Activated CD8-positive, alpha-beta memory T cell treated with anti-CD3 and anti-CD28 coated beads, Interleukin-2, amount 10 ng/mL, durations not matched to agents 7 days and 5 days (primary cell): ENCODE results near the gene KLHL29. TPM values are rescaled to one million over a fixed set of nuclear protein-coding genes. Genes with fewer than 3 reads are reported as not detected.

Experiments used
- ATAC-seq: fragments of 150-1000 bp; cut with Tn5 transposase; one replicate; pipeline ENCODE4 v1.10.0; 2021; ENCODE audit warnings: moderate library complexity
- CTCF ChIA-PET: fragments of 350-600 bp; sonication (Branson Sonifier 250); formaldehyde crosslinking; loops from one replicate; lab custom pipeline; 2021; ENCODE audit warnings: antibody characterized with exemption; lab: Charles Lee
- DNase-seq: peaks from one replicate; pipeline ENCODE4 v3.0.0-alpha.2; 2020
- H3K27ac Mint-ChIP-seq: one replicate; pipeline ENCODE4 v1.8.0; 2021; ENCODE audit warnings: mild to moderate bottlenecking, mixed read lengths
- H3K27me3 Mint-ChIP-seq: one replicate; pipeline ENCODE4 v1.8.0; 2021; ENCODE audit warnings: mixed read lengths
- H3K36me3 Mint-ChIP-seq: one replicate; pipeline ENCODE4 v1.8.0; 2021; ENCODE audit warnings: mild to moderate bottlenecking, mixed read lengths
- H3K4me1 Mint-ChIP-seq: one replicate; pipeline ENCODE4 v1.8.0; 2021; ENCODE audit warnings: mixed read lengths
- H3K4me3 Mint-ChIP-seq: one replicate; pipeline ENCODE4 v1.8.0; 2021; ENCODE audit warnings: mild to moderate bottlenecking, moderate library complexity, mixed read lengths
- H3K9me3 Mint-ChIP-seq: one replicate; pipeline ENCODE4 v1.8.0; 2022; ENCODE audit warnings: low read depth, mixed read lengths
- total RNA-seq, 2 experiments: library from RNA; stranded (reverse); gene quantifications; one replicate each; pipeline ENCODE4 v1.2.3, GENCODE V29; 2021

Gene KLHL29
- total RNA-seq, 2 experiments from 2014 or later: 0.09 to 0.12 TPM

- Mint-ChIP-seq H3K36me3 (no peaks in the 10 kb centered on the region), H3K27ac (no peak overlapping the region), H3K27me3 (no peaks in the 10 kb centered on the region), H3K4me1 (no peaks in the 10 kb centered on the region), H3K9me3 (no peaks in the 10 kb centered on the region), H3K4me3 (no peak overlapping the region)
- CTCF ChIA-PET: no interaction called here
- ATAC-seq: no peak
- DNase-seq: peak; percentile 27
Measured at GRCh38 chr2:23423873-23424680, 39.1 kb downstream of the KLHL29 start.

DNA sequence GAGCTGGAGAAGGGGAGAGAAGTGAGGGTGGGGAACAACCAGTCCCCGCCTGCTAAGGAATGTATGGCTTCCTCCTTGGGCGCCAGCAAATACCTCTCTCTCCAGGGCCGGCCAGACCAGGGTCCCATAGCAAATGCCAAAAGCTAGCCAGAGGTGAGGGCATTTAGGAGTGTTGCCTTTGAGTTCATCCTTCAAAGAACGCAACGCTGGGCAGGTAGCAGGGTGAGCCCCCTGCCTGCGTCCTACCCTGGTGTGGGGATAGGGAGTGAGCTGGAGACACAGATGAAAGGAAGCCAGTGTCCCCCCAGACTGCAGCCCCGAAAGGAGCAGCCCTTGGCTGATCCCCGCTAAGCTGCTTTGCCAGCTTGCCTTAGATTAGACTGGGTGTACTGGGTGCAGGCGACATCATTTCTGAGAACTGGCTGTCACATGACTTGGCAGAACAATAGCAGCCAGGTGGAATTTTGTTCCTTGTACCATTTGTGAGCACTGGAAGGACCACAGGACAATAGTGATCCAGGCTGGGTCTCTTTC, 40.4 kb downstream of the KLHL29 start:
- DNase-seq (peak; percentile 23), ATAC-seq (no peak)
- no peak overlapping the region for H3K4me3 Mint-ChIP-seq
- peaks cover 3% of the 10 kb centered on the region for H3K27me3 Mint-ChIP-seq
- H3K27ac Mint-ChIP-seq: no peak overlapping the region
- H3K36me3 Mint-ChIP-seq: no peaks in the 10 kb centered on the region
- no peaks in the 10 kb centered on the region for H3K9me3 Mint-ChIP-seq
- no peaks in the 10 kb centered on the region for H3K4me1 Mint-ChIP-seq
- CTCF ChIA-PET: no interaction called here

DNA sequence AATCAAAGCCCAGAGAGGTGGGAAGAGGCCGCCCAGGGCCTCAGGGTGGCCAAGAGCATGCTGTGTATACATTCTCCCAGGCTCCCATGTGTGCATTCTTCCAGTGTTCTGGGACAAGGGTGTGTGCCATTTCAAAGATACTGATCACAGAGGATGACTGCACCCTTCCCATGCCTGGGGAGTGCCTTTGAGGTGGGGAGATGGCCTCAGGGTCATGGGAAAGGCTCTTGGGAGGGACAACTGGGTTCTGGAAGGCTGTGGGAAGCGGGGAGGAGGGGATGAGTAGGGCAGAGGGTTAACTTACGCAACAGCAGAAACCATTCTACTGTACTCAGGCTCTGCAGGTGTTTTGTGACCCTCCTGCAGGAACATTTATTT, 40.9 kb downstream of the KLHL29 start:
- no peak overlapping the region for H3K27ac Mint-ChIP-seq
- H3K4me3 Mint-ChIP-seq: no peak overlapping the region
- no peaks in the 10 kb centered on the region for H3K36me3 Mint-ChIP-seq
- no peaks in the 10 kb centered on the region for H3K4me1 Mint-ChIP-seq
- no peak for ATAC-seq
- peak; percentile 27 for DNase-seq
- no peaks in the 10 kb centered on the region for H3K9me3 Mint-ChIP-seq
- peaks cover 7% of the 10 kb centered on the region for H3K27me3 Mint-ChIP-seq
- CTCF ChIA-PET: no interaction called here

DNA sequence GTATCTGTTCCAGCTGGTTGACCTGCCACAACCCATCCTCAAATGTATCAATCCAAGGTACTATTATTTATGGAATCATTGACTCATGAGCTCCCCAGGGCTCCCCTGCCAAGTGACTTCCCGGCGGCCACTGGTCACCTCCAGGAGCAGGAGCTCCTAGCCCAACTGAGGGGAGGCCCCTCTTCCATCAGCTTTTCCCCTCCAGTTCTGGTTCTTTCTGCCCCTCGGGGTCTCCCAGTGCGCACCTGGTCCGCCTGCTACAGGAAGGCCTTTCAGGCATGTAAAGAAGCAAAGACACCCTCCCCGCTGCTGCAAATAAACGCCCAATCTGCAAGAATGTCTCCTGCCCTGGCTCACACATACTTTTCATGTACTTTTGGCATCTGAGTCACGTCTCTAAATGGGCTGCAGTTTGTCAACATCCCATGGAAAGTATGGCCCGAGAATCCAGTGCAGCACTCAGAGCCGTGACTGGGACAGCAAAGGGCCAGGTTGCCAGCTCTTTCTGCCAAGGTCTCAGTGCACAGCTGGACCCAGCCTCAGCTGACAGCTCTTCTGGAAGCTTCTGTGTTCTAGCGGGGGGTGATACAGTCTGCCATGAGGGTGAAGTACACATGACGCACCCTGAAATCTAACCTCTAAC, 41.4 kb downstream of the KLHL29 start:
- Mint-ChIP-seq H3K9me3 (no peaks in the 10 kb centered on the region), H3K4me1 (no peaks in the 10 kb centered on the region), H3K4me3 (no peak overlapping the region), H3K36me3 (no peaks in the 10 kb centered on the region), H3K27ac (no peak overlapping the region), H3K27me3 (peaks cover 8% of the 10 kb centered on the region)
- ATAC-seq (no peak), DNase-seq (peak; percentile 36)
- CTCF ChIA-PET: no interaction called here

DNA sequence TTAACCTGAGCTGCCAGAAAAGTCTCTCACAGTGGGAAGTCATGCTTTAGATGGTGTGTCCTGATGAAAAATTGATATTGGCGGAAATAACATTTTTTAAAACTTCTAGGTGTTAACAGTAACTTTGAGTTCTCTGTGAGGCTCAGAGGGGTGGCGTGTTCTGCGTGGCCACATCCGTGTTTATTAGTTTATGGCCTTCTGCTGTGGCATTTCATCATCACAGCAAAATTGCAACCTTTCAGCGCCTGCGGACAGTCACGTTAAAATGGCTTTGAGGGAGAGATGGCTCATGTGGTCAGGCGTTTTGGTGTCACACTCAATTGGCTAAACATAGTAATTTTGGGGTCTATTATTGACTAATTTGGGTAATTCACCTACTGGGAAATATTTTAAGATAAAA, 42.4 kb downstream of the KLHL29 start:
- peak; percentile 19 for DNase-seq
- no peak overlapping the region for H3K4me3 Mint-ChIP-seq

DNA sequence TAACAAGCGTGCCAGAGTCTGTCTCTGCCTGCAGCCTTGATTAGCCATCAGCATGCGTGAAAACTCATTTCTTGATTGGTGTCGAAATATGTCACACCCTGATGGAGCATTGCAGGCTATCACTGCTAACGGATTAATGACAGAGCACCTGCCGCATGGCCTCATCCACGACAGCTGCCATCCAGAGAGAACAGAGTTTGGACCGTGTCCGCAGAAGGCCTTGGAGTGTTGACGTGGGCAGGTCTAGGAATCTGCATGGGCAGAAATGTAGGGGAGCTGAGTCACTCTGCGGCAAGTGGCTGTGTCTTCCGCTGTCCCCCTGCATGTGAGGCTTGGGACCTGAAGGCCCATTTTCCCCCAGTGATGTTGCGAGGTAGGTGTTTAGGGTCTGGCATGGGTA, 43.0 kb downstream of the KLHL29 start:
- ATAC-seq (no peak), DNase-seq (peak; percentile 31)
- Mint-ChIP-seq H3K36me3 (no peaks in the 10 kb centered on the region), H3K4me3 (no peak overlapping the region), H3K27me3 (peaks cover 8% of the 10 kb centered on the region), H3K4me1 (no peaks in the 10 kb centered on the region), H3K9me3 (no peaks in the 10 kb centered on the region), H3K27ac (no peak overlapping the region)
- CTCF ChIA-PET: no interaction called here

More for the DNA sequence above, 42.4 kb downstream of the KLHL29 start:
- no peaks in the 10 kb centered on the region for H3K9me3 Mint-ChIP-seq
- H3K4me1 Mint-ChIP-seq: no peaks in the 10 kb centered on the region
- ATAC-seq: no peak
- CTCF ChIA-PET: no interaction called here
- peaks cover 8% of the 10 kb centered on the region for H3K27me3 Mint-ChIP-seq
- H3K36me3 Mint-ChIP-seq: no peaks in the 10 kb centered on the region
- no peak overlapping the region for H3K27ac Mint-ChIP-seq

- ATAC-seq (no peak), DNase-seq (peak; percentile 34)
- Mint-ChIP-seq H3K4me3 (no peak overlapping the region), H3K27me3 (peaks cover 10% of the 10 kb centered on the region), H3K27ac (no peak overlapping the region), H3K9me3 (no peaks in the 10 kb centered on the region), H3K4me1 (no peaks in the 10 kb centered on the region), H3K36me3 (no peaks in the 10 kb centered on the region)
- CTCF ChIA-PET: no interaction called here
Measured at GRCh38 chr2:23429036-23429435, 44.1 kb downstream of the KLHL29 start.

GRCh38 chr2:23430263-23430662, 45.3 kb downstream of the KLHL29 start:
- CTCF ChIA-PET: no interaction called here
- no peaks in the 10 kb centered on the region for H3K9me3 Mint-ChIP-seq
- no peak overlapping the region for H3K4me3 Mint-ChIP-seq
- DNase-seq (peak; percentile 28), ATAC-seq (no peak)
- H3K36me3 Mint-ChIP-seq: no peaks in the 10 kb centered on the region
- H3K27ac Mint-ChIP-seq: no peak overlapping the region
- peaks cover 18% of the 10 kb centered on the region for H3K27me3 Mint-ChIP-seq
- H3K4me1 Mint-ChIP-seq: no peaks in the 10 kb centered on the region

GRCh38 chr2:23432531-23432930, 47.6 kb downstream of the KLHL29 start:
- Mint-ChIP-seq H3K4me1 (peaks cover 9% of the 10 kb centered on the region), H3K9me3 (no peaks in the 10 kb centered on the region), H3K4me3 (no peak overlapping the region), H3K27me3 (peaks cover 36% of the 10 kb centered on the region), H3K36me3 (no peaks in the 10 kb centered on the region), H3K27ac (no peak overlapping the region)
- no peak for ATAC-seq
- DNase-seq: peak; percentile 18
- CTCF ChIA-PET: no interaction called here

GRCh38 chr2:23433282-23433681, 48.3 kb downstream of the KLHL29 start:
- no peak overlapping the region for H3K4me3 Mint-ChIP-seq
- ATAC-seq (no peak), DNase-seq (peak; percentile 25)
- no peaks in the 10 kb centered on the region for H3K9me3 Mint-ChIP-seq
- peaks cover 9% of the 10 kb centered on the region for H3K4me1 Mint-ChIP-seq
- H3K27me3 Mint-ChIP-seq: peaks cover 38% of the 10 kb centered on the region
- no peak overlapping the region for H3K27ac Mint-ChIP-seq
- CTCF ChIA-PET: no interaction called here
- no peaks in the 10 kb centered on the region for H3K36me3 Mint-ChIP-seq

DNA sequence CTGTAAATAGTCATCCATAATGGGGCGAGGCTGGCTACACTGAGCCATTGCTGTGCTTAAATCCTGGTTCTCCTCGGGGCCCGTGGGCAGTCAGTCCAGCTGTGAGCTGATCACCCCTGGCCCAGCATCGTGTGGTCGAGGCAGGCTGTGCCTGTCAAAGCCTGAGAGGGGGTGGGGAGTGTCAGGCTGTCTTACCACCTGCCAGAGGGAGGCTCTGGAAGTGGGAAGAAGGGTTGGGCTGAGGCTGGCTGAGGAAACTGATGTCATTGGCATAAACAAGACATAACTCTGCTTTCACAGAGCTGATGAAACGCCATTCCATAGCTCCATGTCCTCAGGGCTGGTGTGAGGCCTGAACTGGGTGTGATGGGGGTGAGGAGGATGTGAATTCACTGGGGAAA, 49.7 kb downstream of the KLHL29 start:
- H3K9me3 Mint-ChIP-seq: no peaks in the 10 kb centered on the region
- DNase-seq (peak; percentile 16), ATAC-seq (no peak)
- no peak overlapping the region for H3K27ac Mint-ChIP-seq
- H3K4me1 Mint-ChIP-seq: peaks cover 9% of the 10 kb centered on the region
- no peak overlapping the region for H3K4me3 Mint-ChIP-seq
- peaks cover 38% of the 10 kb centered on the region for H3K27me3 Mint-ChIP-seq
- H3K36me3 Mint-ChIP-seq: no peaks in the 10 kb centered on the region
- CTCF ChIA-PET: no interaction called here

DNA sequence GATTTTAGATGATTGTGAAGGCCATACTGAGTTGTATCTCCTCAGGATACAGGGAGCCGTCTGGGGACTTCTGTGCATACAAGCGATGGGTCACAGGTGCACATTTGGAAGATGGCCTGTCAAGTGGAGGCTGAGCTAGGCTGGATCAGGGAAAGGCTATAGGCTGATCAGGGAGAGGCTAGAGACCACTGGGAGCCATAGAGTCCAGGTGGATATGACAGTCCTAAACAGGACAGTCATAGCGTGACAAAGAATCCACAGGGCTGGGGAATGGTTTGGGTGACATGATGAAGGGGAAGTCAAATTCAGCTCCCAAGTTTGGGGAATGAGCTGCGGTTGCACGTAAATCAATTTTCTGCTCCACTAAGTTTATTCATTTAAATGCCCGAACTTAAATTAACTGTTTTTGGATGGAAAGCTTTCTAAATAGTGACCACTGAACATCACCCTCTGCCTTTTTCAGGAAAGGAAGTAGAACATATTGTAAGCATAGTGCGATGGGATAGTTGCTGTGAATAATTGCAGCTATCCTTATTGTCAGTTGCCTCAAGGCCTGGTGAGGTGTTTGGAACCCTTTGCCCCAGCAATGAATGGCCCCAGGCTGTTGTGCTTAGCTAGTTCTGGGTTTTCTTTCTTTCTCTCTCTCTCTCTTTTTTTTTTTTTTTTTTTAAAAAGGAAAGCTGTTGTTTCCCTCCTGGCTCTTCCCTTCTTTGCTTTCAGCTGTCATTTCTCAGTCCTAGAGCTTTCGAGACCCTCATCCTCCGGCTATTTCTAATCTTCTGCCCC, 50.5 kb downstream of the KLHL29 start:
- ATAC-seq (no peak), DNase-seq (peak; percentile 16)
- CTCF ChIA-PET: no interaction called here
- Mint-ChIP-seq H3K4me1 (peaks cover 9% of the 10 kb centered on the region), H3K9me3 (no peaks in the 10 kb centered on the region), H3K27ac (no peak overlapping the region), H3K27me3 (peaks cover 37% of the 10 kb centered on the region), H3K4me3 (no peak overlapping the region), H3K36me3 (no peaks in the 10 kb centered on the region)

DNA sequence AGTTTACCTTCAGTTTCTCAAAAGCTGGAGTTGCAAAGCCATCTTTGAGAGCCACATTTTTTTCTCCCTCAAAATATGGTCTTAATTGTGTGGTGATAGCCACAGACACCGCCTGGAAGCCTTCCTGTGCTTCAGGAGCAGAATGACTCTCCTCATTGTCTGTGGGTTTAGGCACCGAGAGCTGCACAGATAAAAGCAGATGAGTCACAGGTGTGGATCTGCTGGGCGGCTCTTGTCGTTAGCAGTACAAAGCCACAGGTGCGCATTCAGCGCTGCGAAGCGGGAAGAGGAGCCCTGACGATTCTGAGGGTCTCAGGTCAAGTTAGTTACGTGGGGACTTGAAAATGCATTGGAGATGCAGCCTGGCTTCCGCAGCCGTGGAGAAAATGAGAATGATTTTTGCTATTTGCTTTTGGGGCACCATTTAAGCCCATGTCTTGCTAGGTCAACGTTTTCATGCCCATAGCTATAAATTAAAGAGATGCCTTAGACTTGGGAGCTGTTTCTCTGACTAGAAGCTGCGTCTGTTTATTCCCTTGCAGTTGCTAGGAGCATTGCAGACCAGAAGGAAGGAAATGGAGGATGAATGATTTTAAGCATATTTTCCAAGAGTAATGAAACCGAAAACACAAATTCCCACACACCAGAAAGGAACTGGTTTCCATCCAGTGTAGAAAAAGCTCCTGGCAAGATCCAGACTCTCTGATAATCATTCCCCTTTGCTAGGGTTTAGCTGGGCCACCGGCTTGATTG, 51.5 kb downstream of the KLHL29 start:
- CTCF ChIA-PET: no interaction called here
- Mint-ChIP-seq H3K36me3 (no peaks in the 10 kb centered on the region), H3K9me3 (no peaks in the 10 kb centered on the region), H3K27me3 (peaks cover 33% of the 10 kb centered on the region), H3K4me1 (peaks cover 9% of the 10 kb centered on the region), H3K27ac (no peak overlapping the region), H3K4me3 (no peak overlapping the region)
- ATAC-seq (peak; percentile 39), DNase-seq (peak; percentile 44)
